ENCODE results near the gene EEF1G.

GRCh38 chr11:62542750-62543567 is 30.7 kb downstream of the EEF1G start:
- peak; percentile 57 for TF ChIP-seq SMC3 (conservative IDR thresholded peaks at IDR 0.05; ENCODE audit: poor library complexity)
- TF ChIP-seq CTCF (IDR thresholded peaks at IDR 0.05; ENCODE audit: poor library complexity, severe bottlenecking): peak; percentile 75

Data from neural cell (in vitro differentiated cells).